NB4 (cell line): ENCODE measurements around the gene TBC1D22A.

Experiments
- DNase-seq: peaks from one replicate; pipeline ENCODE4 v3.0.0; 2010; ENCODE audit warnings: low read depth
- H3K4me3 ChIP-seq: one replicate; pipeline ENCODE4 v1.5.1; 2011; ENCODE audit warnings: mild to moderate bottlenecking, low read depth, low read length, moderate library complexity
- CTCF ChIP-seq: IDR thresholded peaks from one replicate; pipeline ENCODE4 v1.5.1; 2012; ENCODE audit warnings: low read depth, low read length
- MYC ChIP-seq: IDR thresholded peaks from 2 replicates; pipeline ENCODE4 v1.6.1; 2011; ENCODE audit warnings: low read depth, low read length
- POLR2A ChIP-seq: IDR thresholded peaks from 2 replicates; pipeline ENCODE4 v1.6.1; 2011; ENCODE audit warnings: mild to moderate bottlenecking; ENCODE audit not compliant: insufficient read length; ENCODE audit errors: extremely low read depth
- TF ChIP-seq, protein P1 (sequence below): IDR thresholded peaks from 2 replicates; pipeline ENCODE4 v1.6.1; 2011; ENCODE audit warnings: low read depth, low read length

The TBC1D22A gene

DNA sequence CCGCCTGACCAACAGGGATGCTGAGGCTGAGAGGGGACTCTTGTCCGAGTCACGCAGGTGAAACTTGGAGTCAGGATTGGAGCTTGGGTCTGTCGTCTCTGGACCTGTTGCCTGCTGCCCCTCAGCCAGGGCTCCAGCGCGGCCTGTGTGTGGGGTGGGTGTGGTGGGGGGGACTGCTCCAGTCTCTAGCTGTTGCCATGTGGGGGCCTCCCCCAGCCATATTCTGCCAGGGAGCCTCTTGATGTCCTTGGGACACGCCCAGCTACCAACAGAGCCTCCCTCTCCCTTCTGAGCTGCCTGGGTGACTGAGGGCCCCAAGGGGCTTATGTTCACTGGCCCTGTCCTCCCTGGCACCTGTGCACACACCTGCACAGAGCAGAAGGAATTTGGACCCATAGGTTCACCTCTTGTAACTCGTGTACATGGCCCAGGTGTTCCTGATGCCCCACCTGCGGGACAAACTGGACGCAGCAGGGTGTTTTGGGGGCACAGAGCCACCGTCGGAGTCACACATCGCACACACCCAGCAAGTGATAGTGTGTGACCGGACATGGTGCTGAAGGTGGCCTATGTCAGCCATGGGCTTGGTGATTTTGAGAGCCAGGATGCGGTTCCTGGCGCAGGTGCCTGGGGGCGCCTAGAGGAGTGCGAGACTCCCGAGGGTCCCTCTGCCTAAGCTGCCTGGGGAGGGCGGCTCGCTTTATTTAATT, 252.3 kb downstream of the TBC1D22A start:
- no peak for DNase-seq
- H3K4me3 ChIP-seq, result no peak overlapping the region
- TF ChIP-seq MYC, result no peak

DNA sequence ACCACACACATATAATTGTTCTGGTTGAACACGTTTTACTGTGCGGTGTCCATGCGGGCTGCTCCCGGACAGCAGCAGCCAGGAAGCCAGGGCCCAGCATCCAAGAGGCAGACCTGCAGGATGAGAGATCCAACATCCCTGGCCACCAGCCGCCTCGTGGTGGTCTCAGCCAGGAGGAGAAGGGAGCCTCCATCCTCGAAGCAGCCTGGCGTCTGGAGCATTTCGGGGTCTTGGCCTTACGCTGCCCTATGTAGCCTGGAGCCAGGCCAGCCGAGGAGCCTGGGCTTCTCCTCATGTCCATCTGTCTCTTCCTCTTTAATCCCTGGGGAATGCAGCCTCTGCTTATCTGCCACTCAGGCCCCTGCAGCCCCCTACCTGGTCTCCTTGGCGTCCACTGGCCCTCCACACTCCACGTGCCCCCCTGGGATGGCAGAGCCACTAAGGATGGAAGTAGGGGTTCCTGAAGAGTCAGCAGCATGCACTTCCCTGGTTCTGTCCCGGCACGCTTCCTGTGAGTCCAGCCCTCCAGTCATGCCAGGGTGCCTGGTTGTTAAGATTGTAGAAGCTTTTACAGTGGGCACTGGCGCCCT, 253.2 kb downstream of the TBC1D22A start:
- DNase-seq, result no peak
- no peak overlapping the region for H3K4me3 ChIP-seq
- TF ChIP-seq, protein P1, sequence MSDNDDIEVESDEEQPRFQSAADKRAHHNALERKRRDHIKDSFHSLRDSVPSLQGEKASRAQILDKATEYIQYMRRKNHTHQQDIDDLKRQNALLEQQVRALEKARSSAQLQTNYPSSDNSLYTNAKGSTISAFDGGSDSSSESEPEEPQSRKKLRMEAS, result no peak
- TF ChIP-seq CTCF, result no peak
- TF ChIP-seq MYC, result no peak
- TF ChIP-seq POLR2A, result no peak

- no peak overlapping the region for H3K4me3 ChIP-seq
- TF ChIP-seq POLR2A (no peak), MYC (no peak), CTCF (no peak)
- TF ChIP-seq, protein P1, result no peak
- no peak for DNase-seq
Measured at GRCh38 chr22:47016631-47017030, 254.2 kb downstream of the TBC1D22A start.

GRCh38 chr22:47017245-47017644, 254.8 kb downstream of the TBC1D22A start:
- no peak for DNase-seq
- TF ChIP-seq POLR2A (no peak), CTCF (no peak), MYC (no peak)
- TF ChIP-seq, protein P1, result no peak
- no peak overlapping the region for H3K4me3 ChIP-seq

DNA sequence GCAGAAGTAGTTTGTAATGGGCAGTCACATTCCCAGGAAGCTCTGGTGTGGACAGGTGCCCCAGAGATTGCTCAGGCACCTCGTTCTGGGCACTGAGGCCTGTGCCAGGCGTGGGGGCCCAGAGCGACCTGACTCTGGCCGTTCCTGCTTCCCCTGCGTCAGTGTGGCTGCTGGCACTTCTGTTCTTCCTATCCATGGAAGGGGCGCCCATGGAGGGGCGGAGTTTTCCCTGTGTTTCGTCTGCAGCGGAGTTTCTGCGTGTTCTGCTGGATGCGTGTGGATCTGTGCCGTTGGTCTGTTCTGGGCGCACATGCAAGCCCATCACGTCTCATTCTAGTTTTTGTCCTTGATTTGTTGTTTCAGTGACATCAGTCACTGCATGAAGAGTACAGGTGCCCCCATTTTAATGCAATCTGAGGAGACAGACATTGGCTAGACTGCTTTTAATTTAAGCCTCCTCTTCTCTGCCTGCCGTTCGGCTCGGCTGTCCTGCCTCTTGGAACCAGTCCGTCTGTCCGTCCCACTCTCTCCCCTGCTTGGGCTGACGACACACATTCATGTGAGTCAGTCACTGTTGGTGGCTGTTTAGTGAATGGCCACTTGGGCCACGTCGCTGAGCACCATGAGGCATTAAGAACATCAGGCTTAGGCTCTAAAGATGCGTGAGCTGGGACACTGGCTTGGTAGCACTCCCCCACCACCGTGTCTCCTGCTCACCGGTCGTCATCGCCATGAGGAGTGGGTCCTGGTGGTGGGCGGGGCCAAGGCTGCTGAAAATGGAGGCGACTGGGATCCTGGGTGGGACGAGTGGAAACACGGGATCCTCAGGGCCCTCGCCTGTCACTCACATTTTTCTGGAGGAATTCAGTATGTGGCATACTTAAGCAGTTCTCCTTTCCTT, 255.8 kb downstream of the TBC1D22A start:
- DNase-seq, result no peak
- TF ChIP-seq, protein P1, result no peak
- TF ChIP-seq CTCF, result no peak
- TF ChIP-seq POLR2A, result no peak
- no peak for TF ChIP-seq MYC
- no peak overlapping the region for H3K4me3 ChIP-seq
